GM21576 (cell line): ENCODE measurements around the gene LINC01488.

Experiments used
- ATAC-seq: cut with Tn5 transposase; IDR thresholded peaks from one replicate; pipeline ENCODE4 v1.9.1; 2021; ENCODE audit warnings: mild to moderate bottlenecking, moderate library complexity; ENCODE audit not compliant: unreplicated experiment

LINC01488 gene

DNA sequence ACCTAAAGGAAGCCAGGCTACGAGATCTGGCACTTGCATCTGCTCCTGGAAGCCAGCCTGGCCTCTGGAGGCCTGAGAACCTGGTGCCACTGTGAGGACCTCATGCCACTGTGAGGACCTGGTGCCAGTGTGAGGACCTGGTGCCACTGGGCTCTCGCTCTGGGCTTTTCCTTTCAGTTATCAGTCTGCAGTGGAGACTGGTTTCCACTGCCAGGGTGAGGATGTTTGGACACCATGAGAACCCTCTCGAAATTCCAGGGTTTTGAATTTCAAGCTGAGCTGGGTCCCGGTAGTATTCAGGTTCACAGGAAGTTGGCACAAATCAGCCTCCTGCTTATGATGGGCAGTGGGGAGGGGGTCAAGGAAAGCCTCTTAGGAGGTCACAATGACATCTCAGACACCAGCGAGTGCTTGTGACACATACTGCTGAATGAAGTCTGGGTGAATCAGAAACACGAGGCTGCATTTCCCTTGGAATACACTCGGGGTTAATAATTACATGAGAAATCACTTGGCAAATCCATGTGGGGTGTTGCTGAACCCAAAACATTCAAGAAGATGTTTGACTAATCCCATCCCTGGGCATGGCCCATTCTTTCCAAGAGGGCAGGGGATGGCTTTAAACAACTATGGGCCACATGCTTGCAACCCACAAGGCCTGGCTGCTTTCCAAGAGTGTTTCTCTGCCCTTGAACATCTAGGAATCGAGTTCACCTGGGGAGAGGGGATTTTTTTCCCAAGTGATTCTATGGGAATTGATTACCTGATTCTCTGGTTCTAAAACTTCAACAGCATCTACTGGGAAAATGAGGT is 60.2 kb downstream of the LINC01488 start:
- no peak for ATAC-seq

DNA sequence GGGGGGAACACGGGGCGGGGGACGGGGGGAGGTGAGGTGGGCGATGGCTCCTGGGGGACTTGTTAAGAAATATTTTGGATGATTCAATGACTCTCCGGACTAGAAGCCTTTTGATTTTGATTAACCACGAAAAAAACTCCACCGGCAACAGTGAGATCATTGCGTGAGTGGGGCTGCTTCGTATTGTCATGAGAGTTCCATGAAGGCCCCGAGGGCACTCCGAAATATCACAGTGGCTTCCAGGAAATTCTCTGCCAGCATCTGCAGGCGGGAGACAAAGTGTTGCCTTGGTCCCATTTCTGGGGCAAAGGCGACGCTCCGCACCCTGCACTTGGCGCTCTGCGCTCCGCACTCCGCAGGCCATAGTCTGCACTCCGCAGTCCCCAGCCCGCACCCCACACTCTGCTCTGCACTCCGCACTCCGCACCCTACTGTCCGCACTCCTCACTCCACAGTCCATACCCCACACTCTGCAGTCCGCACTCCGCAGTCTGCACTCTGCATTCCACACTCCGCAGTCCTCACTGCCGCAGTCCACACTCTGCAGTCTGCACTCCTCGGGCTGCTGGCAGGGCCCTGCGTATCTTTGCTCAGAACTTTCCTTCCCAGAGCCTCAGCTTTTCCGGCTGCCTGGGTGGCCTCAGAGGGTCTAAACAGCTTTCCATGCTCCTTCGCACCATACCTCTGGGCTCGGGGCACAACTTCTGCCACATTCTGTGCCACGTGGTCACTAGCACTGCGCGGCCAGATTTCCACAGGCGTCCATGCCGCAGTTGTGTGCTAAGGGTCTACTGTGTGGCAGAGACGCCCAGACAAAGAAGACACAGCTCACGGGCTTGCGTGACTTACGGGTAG is 61.1 kb downstream of the LINC01488 start:
- no peak for ATAC-seq
